ENCODE results near the gene CORO2B. TPM values are rescaled to one million over a fixed set of nuclear protein-coding genes. Genes with fewer than 3 reads are reported as not detected.

Gene CORO2B
- total and polyA plus RNA-seq, 2 experiments from 2014 or later = 1.6 to 4.6 TPM

- TF ChIP-seq ZNF462 (CRISPR knock-in tag; IDR thresholded peaks at IDR 0.05) (no peak), ETS1 (IDR thresholded peaks at IDR 0.05) (no peak), POLR2AphosphoS5 (IDR thresholded peaks at IDR 0.05; ENCODE audit: low read depth) (no peak), CREB1 (CRISPR knock-in tag; IDR thresholded peaks at IDR 0.05; ENCODE audit: low read depth) (no peak), ZNF114 (CRISPR knock-in tag; IDR thresholded peaks at IDR 0.05) (no peak), STAT1 (IDR thresholded peaks at IDR 0.05; ENCODE audit: unreplicated experiment) (no peak), CTCF (conservative IDR thresholded peaks at IDR 0.05; ENCODE audit: low read depth in 2 of 2) (no peak), JUNB (IDR thresholded peaks at IDR 0.05; ENCODE audit: unreplicated experiment) (no peak), NANOG (IDR thresholded peaks at IDR 0.05; ENCODE audit: borderline replicate concordance) (no peak), ZNF331 (CRISPR knock-in tag; IDR thresholded peaks at IDR 0.05; ENCODE audit: low read depth) (no peak), EZH2phosphoT487 (IDR thresholded peaks at IDR 0.05; ENCODE audit: unreplicated experiment) (no peak), EZH2 (IDR thresholded peaks at IDR 0.05; ENCODE audit: low read depth, unreplicated experiment) (no peak)
Measured at GRCh38 chr15:68653031-68653635, 74.3 kb downstream of the CORO2B start (continued).

All from GM23338 (cell line).